GM12873 (cell line): Measurements from ENCODE around the gene CRTAC1.

Experiments used
- CTCF ChIP-seq: IDR thresholded peaks from 2 replicates; pipeline ENCODE4 v1.5.1; 2012; ENCODE audit warnings: low read depth, mild to moderate bottlenecking, moderate library complexity, low read length, control low read depth; ENCODE audit not compliant: insufficient read depth; ENCODE audit errors: missing control alignments

CRTAC1 gene

GRCh38 chr10:97939446-97939990 is 90.9 kb downstream of the CRTAC1 start:
- no peak for TF ChIP-seq CTCF

- TF ChIP-seq CTCF = no peak
Measured at GRCh38 chr10:97937928-97938327, 92.5 kb downstream of the CRTAC1 start.

GRCh38 chr10:97937054-97937453 is 93.4 kb downstream of the CRTAC1 start:
- TF ChIP-seq CTCF = no peak

- TF ChIP-seq CTCF = no peak
Measured at GRCh38 chr10:97936126-97936525, 94.3 kb downstream of the CRTAC1 start.

- no peak for TF ChIP-seq CTCF
Measured at GRCh38 chr10:97932932-97933530, 97.4 kb downstream of the CRTAC1 start.

GRCh38 chr10:97931041-97931440 is 99.4 kb downstream of the CRTAC1 start:
- no peak for TF ChIP-seq CTCF

GRCh38 chr10:97928897-97929296 is 101.5 kb downstream of the CRTAC1 start:
- no peak for TF ChIP-seq CTCF
